NT2/D1 (cell line): Measurements from ENCODE around the gene KHDRBS2.

Source experiments
- SUZ12 ChIP-seq: IDR thresholded peaks from 2 replicates; pipeline ENCODE4 v1.6.1; 2011; ENCODE audit not compliant: insufficient read length, insufficient read depth; ENCODE audit errors: extremely low read depth
- YY1 ChIP-seq: IDR thresholded peaks from 2 replicates; pipeline ENCODE4 v1.6.1; 2011; ENCODE audit not compliant: insufficient read length, insufficient read depth
- ZNF274 ChIP-seq: IDR thresholded peaks from 2 replicates; pipeline ENCODE4 v1.6.1; 2011; ENCODE audit warnings: mild to moderate bottlenecking, low read depth, low read length

DNA sequence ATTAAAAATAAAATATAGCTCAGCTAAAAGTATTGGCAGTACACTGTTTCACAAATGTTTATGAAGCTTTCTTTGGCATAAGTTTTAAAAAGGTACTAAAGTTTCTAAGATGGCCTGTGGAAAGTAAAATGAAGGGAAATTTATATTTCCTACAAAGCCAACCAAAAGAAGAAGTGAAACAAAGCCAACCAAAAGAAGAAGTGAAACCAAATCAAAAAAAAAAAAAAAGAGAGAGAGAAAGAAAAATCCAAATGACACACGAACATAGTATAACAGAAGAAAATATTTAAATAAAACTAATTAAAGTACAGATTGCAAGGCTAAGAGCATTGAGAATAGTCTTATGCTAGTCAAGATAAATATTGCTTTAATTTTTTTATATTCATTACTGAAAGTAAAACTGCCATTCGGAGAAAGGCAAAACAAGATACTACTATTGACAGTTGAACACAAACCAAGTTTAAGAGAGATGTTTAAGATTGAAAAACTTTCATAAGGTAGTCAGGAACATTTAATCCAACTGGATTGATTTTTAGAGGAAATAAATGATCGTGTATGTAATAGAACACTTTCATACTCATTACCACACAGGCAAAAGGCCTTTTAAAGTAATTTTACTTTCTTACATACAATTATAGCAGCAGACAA is 12.8 kb upstream of the KHDRBS2 start:
- TF ChIP-seq ZNF274 = no peak
- TF ChIP-seq YY1 = no peak
- no peak for TF ChIP-seq SUZ12
